Adipocyte (in vitro differentiated cells): ENCODE results near the gene ANHX.

Experiments
- DNase-seq: peaks from one replicate; pipeline ENCODE4 v3.0.0-alpha.2; 2015; ENCODE audit warnings: low read depth
- H3K27me3 ChIP-seq: replicated peaks from 2 replicates; pipeline ENCODE4 v1.7.0; 2013; ENCODE audit warnings: mild to moderate bottlenecking, low read length, moderate library complexity; ENCODE audit not compliant: control insufficient read depth, insufficient read depth
- H3K36me3 ChIP-seq: 2 replicates; pipeline ENCODE4 v1.7.0; 2013; ENCODE audit warnings: low read length, mild to moderate bottlenecking, moderate library complexity; ENCODE audit not compliant: control insufficient read depth, insufficient read depth, severe bottlenecking
- H3K4me1 ChIP-seq: 2 replicates; pipeline ENCODE4 v1.7.0; 2013; ENCODE audit warnings: mild to moderate bottlenecking, low read length, moderate library complexity; ENCODE audit not compliant: control insufficient read depth, insufficient read depth
- H3K4me3 ChIP-seq: 2 replicates; pipeline ENCODE4 v1.7.0; 2013; ENCODE audit warnings: mild to moderate bottlenecking, low read length, moderate library complexity
- H3K9ac ChIP-seq: 2 replicates; pipeline ENCODE4 v1.7.0; 2013; ENCODE audit warnings: mild to moderate bottlenecking, low read length, moderate library complexity
- H3K9me3 ChIP-seq: 2 replicates; pipeline ENCODE4 v1.7.0; 2013; ENCODE audit warnings: mild to moderate bottlenecking, low read length, moderate library complexity; ENCODE audit not compliant: control insufficient read depth

Gene ANHX

GRCh38 chr12:133202493-133203343 is 33.0 kb downstream of the ANHX start:
- Histone ChIP-seq H3K9me3 (peaks cover 75% of the 10 kb centered on the region), H3K9ac (no peak overlapping the region), H3K4me3 (peak overlapping the region; percentile 77), H3K27me3 (no peaks in the 10 kb centered on the region), H3K36me3 (peaks cover 58% of the 10 kb centered on the region), H3K4me1 (no peaks in the 10 kb centered on the region)
- DNase-seq = no peak

DNA sequence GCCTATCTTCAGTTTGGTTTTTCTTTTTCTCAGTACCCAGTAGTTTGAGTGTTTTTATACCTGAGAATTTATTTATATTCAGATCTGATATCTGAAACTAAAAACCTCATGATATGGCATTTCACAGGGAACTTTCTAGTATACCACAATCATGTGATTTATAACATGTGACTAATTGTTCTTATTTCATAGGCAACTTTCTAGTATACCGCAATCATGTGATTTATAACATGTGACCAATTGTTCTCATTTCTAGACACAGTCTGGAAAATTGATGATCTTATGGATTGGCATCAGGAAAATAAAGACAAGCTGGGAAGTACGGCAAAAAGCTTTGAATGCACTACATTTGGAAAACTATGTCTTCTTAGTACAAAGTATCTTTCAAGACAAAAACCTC is 33.8 kb downstream of the ANHX start:
- H3K4me1 ChIP-seq = no peaks in the 10 kb centered on the region
- no peak for DNase-seq
- peaks cover 58% of the 10 kb centered on the region for H3K36me3 ChIP-seq
- peak overlapping the region; percentile 77 for H3K4me3 ChIP-seq
- H3K9me3 ChIP-seq = peaks cover 67% of the 10 kb centered on the region
- no peaks in the 10 kb centered on the region for H3K27me3 ChIP-seq
- no peak overlapping the region for H3K9ac ChIP-seq

GRCh38 chr12:133192847-133193246 is 42.8 kb downstream of the ANHX start:
- no peak for DNase-seq
- peaks cover 87% of the 10 kb centered on the region for H3K9me3 ChIP-seq

GRCh38 chr12:133190176-133190575 is 45.5 kb downstream of the ANHX start:
- H3K27me3 ChIP-seq = no peaks in the 10 kb centered on the region
- DNase-seq = no peak
- no peaks in the 10 kb centered on the region for H3K4me1 ChIP-seq
- no peak overlapping the region for H3K9ac ChIP-seq
- H3K9me3 ChIP-seq = peaks cover 100% of the 10 kb centered on the region
- H3K36me3 ChIP-seq = peaks cover 100% of the 10 kb centered on the region
- peak overlapping the region; percentile 60 for H3K4me3 ChIP-seq

More at GRCh38 chr12:133192847-133193246, 42.8 kb downstream of the ANHX start:
- H3K4me3 ChIP-seq = peak overlapping the region; percentile 60
- no peaks in the 10 kb centered on the region for H3K27me3 ChIP-seq
- H3K4me1 ChIP-seq = no peaks in the 10 kb centered on the region
- H3K9ac ChIP-seq = no peak overlapping the region
- peaks cover 87% of the 10 kb centered on the region for H3K36me3 ChIP-seq

GRCh38 chr12:133181238-133181959 is 54.3 kb downstream of the ANHX start, which contains the start of gene ZNF268:
ZNF268 (plus strand) TSS chr12:133181495; CDS start chr12:133181998, 503 bp downstream.
- H3K4me3 ChIP-seq = peak within 1 kb of the TSS; percentile 100
- H3K9ac ChIP-seq = peak within 1 kb of the TSS; percentile 93
- peaks cover 9% of the 10 kb centered on the region for H3K4me1 ChIP-seq
- peaks cover 53% of the 10 kb centered on the region for H3K9me3 ChIP-seq
- peak; percentile 97 for DNase-seq
- H3K36me3 ChIP-seq = peaks cover 34% of the 10 kb centered on the region
- no peaks in the 10 kb centered on the region for H3K27me3 ChIP-seq

GRCh38 chr12:133180669-133181068 is 55.0 kb downstream of the ANHX start:
- H3K36me3 ChIP-seq = peaks cover 27% of the 10 kb centered on the region
- H3K9me3 ChIP-seq = peaks cover 53% of the 10 kb centered on the region
- H3K4me1 ChIP-seq = peaks cover 9% of the 10 kb centered on the region
- no peak for DNase-seq
- no peaks in the 10 kb centered on the region for H3K27me3 ChIP-seq
- peak overlapping the region; percentile 100 for H3K4me3 ChIP-seq
- no peak overlapping the region for H3K9ac ChIP-seq

DNA sequence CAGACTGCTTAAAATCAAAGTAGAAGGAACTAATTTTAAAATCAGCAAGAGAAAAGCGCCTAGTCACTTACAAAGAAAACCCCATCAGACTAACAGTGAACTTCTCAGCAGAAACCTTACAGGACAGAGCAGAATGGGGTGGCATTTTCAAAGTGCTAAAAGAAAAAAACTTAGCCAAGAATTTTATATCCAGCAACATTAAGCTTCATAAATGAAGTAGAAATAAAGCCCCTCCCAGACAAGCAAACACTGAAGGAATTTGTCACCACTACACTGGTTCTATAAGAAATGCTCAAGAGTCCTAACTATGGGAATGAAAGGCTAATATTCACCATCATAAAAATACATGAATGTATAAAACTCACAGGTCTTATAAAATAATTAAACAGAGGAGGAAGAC is 60.8 kb downstream of the ANHX start:
- Histone ChIP-seq H3K9me3 (peaks cover 62% of the 10 kb centered on the region), H3K4me3 (no peak overlapping the region)

GRCh38 chr12:133172491-133172890 is 63.2 kb downstream of the ANHX start:
- Histone ChIP-seq H3K27me3 (no peaks in the 10 kb centered on the region), H3K9me3 (peaks cover 70% of the 10 kb centered on the region)

More for the DNA sequence above, 60.8 kb downstream of the ANHX start:
- DNase-seq = no peak
- H3K36me3 ChIP-seq = no peaks in the 10 kb centered on the region
- no peak overlapping the region for H3K9ac ChIP-seq
- no peaks in the 10 kb centered on the region for H3K4me1 ChIP-seq
- no peaks in the 10 kb centered on the region for H3K27me3 ChIP-seq

More at GRCh38 chr12:133172491-133172890, 63.2 kb downstream of the ANHX start:
- Histone ChIP-seq H3K9ac (no peak overlapping the region), H3K36me3 (no peaks in the 10 kb centered on the region), H3K4me1 (no peaks in the 10 kb centered on the region), H3K4me3 (no peak overlapping the region)
- no peak for DNase-seq
